Activated naive CD8-positive, alpha-beta T cell treated with anti-CD3 and anti-CD28 coated beads for 36 hours (primary cell): ENCODE measurements around the gene OSR1. TPM values are rescaled to one million over a fixed set of nuclear protein-coding genes. Genes with fewer than 3 reads are reported as not detected.

Experiments used
- DNase-seq: peaks from one replicate; pipeline ENCODE4 v3.0.0; 2021
- H3K27ac Mint-ChIP-seq: one replicate; pipeline ENCODE4 v1.8.0; 2022; ENCODE audit warnings: mild to moderate bottlenecking, moderate library complexity, mixed read lengths
- H3K27me3 Mint-ChIP-seq: one replicate; pipeline ENCODE4 v1.8.0; 2022; ENCODE audit warnings: mild to moderate bottlenecking, mixed read lengths
- H3K36me3 Mint-ChIP-seq: one replicate; pipeline ENCODE4 v1.8.0; 2021; ENCODE audit warnings: mild to moderate bottlenecking, mixed read lengths
- H3K4me1 Mint-ChIP-seq: one replicate; pipeline ENCODE4 v1.8.0; 2021; ENCODE audit warnings: mixed read lengths
- H3K4me3 Mint-ChIP-seq: one replicate; pipeline ENCODE4 v1.8.0; 2022; ENCODE audit warnings: mild to moderate bottlenecking, moderate library complexity, mixed read lengths
- H3K9me3 Mint-ChIP-seq: one replicate; pipeline ENCODE4 v1.8.0; 2022; ENCODE audit warnings: mixed read lengths
- total RNA-seq, 2 experiments: library from RNA; stranded (reverse); gene quantifications; one replicate each; pipeline ENCODE4 v1.2.3, GENCODE V29; 2021

Gene OSR1
- total RNA-seq, 2 experiments from 2014 or later = not detected

GRCh38 chr2:19362755-19363473 is 4.5 kb upstream of the OSR1 start:
- H3K9me3 Mint-ChIP-seq = no peaks in the 10 kb centered on the region
- H3K36me3 Mint-ChIP-seq = no peaks in the 10 kb centered on the region
- peaks cover 26% of the 10 kb centered on the region for H3K4me1 Mint-ChIP-seq
- H3K27me3 Mint-ChIP-seq = peaks cover 76% of the 10 kb centered on the region
- peak; percentile 63 for DNase-seq
- peak overlapping the region; percentile 94 for H3K4me3 Mint-ChIP-seq
- H3K27ac Mint-ChIP-seq = peak overlapping the region; percentile 54

DNA sequence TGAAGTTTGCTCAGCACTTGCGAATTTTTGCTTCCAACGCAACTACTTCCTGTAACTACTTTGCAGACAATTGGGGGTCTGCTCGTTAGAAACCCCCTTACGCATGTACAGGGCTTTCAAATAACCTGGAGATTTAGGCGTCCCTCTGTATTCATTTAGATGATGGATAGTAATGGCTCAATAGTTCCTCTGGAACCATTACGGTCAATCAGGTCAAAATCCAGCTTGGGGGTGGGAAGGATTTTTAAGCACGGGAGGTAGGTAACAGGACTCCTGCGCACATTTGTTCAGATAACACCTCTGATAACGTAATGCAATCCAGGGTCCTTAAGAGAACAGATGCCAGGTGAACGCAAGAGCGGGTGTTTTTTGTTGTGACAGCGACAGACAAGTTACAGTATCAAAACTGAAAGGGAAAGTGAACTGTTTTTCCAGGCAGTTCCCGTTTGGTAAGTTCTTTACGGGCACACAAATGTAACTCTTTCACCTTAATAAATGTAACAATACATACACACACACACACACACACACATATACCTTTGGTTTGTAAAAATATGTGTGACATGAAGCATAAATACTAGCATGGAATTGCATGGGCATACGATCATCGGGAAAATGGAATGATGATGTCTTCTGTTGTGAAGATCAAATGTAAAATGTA is 3.8 kb upstream of the OSR1 start:
- Mint-ChIP-seq H3K27me3 (peaks cover 82% of the 10 kb centered on the region), H3K36me3 (no peaks in the 10 kb centered on the region), H3K9me3 (no peaks in the 10 kb centered on the region), H3K4me1 (peaks cover 33% of the 10 kb centered on the region), H3K27ac (peak overlapping the region; percentile 54), H3K4me3 (peak overlapping the region; percentile 94)
- DNase-seq = no peak

- Mint-ChIP-seq H3K4me1 (peaks cover 41% of the 10 kb centered on the region), H3K27ac (peak overlapping the region; percentile 19), H3K4me3 (peak overlapping the region; percentile 94), H3K36me3 (no peaks in the 10 kb centered on the region), H3K9me3 (no peaks in the 10 kb centered on the region), H3K27me3 (peaks cover 89% of the 10 kb centered on the region)
- DNase-seq = no peak
These were observed 3.0 kb upstream of the OSR1 start for GRCh38 chr2:19361325-19361990.

GRCh38 chr2:19360966-19361321 is 2.5 kb upstream of the OSR1 start:
- H3K27me3 Mint-ChIP-seq = peaks cover 89% of the 10 kb centered on the region
- H3K4me1 Mint-ChIP-seq = peaks cover 44% of the 10 kb centered on the region
- H3K9me3 Mint-ChIP-seq = no peaks in the 10 kb centered on the region
- DNase-seq = no peak
- no peaks in the 10 kb centered on the region for H3K36me3 Mint-ChIP-seq
- no peak overlapping the region for H3K27ac Mint-ChIP-seq
- peak overlapping the region; percentile 52 for H3K4me3 Mint-ChIP-seq

DNA sequence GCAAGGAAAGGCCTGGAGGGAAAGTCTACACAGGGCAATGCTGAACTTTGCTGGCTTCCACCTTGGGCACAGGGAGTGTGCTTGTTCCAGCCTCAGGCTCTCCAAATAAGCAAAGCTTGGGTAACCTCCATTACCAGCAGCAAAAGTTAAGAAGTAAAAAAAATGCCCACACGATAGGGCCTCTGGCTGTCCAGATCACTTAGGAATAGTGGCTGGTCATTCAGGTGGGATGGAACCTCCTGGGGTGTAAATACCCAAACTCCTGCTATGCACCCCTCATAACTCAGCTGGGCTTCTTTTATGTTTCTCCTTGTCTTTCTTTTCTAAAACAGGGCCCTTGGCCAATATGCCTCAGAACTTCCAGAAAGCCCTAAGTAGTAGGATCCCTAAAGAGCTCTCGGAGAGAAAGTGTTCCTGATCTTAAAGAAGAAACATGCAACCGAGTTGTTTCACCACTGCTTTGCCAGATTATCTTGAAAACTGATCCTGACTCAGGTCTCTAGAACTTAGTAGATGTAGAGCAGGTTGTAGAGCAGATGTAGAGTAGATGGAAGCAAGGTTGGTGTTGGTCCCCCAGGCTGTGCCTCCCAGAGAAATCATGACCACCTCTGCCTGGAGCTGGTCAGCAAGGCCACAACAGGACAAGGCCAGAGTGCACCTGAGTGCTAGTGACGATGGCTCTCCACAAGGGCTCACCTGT is 2.0 kb upstream of the OSR1 start:
- peaks cover 92% of the 10 kb centered on the region for H3K27me3 Mint-ChIP-seq
- H3K9me3 Mint-ChIP-seq = no peaks in the 10 kb centered on the region
- no peak overlapping the region for H3K27ac Mint-ChIP-seq
- peaks cover 44% of the 10 kb centered on the region for H3K4me1 Mint-ChIP-seq
- H3K36me3 Mint-ChIP-seq = no peaks in the 10 kb centered on the region
- no peak for DNase-seq
- H3K4me3 Mint-ChIP-seq = no peak overlapping the region

DNA sequence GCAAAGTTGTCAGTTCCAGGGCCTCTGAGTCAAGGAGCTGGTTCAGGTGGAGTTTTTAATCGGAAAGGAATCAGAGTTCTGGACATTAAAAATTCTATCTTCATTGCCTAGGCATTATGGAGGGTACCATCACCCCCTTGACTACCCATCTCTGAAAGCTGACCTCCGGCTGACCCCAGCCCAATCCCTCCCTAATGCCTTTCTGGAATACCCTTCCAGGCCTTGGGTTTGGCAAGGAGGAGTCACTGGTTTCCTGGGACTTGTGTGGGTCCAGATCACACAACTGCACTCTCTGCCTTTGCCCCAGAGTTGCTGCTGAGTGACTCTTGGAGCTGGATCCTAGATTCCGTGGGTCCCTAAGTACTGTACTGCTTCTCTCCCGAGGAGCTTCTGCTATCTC is 1.0 kb upstream of the OSR1 start:
- no peak for DNase-seq
- peaks cover 99% of the 10 kb centered on the region for H3K27me3 Mint-ChIP-seq
- H3K27ac Mint-ChIP-seq = no peak overlapping the region
- H3K4me1 Mint-ChIP-seq = peaks cover 44% of the 10 kb centered on the region
- H3K36me3 Mint-ChIP-seq = no peaks in the 10 kb centered on the region
- H3K9me3 Mint-ChIP-seq = no peaks in the 10 kb centered on the region
- no peak overlapping the region for H3K4me3 Mint-ChIP-seq

DNA sequence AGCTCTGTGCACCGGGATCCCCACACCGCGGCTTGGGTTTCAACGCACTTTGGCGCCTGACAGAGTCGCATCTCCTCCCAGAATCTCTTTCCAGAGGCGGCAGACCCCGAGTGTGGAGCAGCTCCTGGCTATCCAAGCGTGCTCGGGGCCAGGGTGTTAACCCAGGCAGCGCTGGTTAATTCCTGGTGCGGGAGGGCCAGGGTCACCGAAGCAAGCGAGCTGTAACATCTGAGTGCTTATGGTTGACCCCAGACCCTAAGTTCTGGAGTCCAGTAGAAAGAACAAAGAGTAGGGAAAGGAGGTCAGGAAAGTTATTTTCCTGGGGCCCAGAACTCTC is 566 bp upstream of the OSR1 start:
- no peaks in the 10 kb centered on the region for H3K9me3 Mint-ChIP-seq
- no peaks in the 10 kb centered on the region for H3K36me3 Mint-ChIP-seq
- no peak overlapping the region for H3K27ac Mint-ChIP-seq
- peaks cover 44% of the 10 kb centered on the region for H3K4me1 Mint-ChIP-seq
- DNase-seq = no peak
- peak overlapping the region; percentile 52 for H3K4me3 Mint-ChIP-seq
- peaks cover 99% of the 10 kb centered on the region for H3K27me3 Mint-ChIP-seq

- DNase-seq = no peak
- peak overlapping the region; percentile 45 for H3K4me3 Mint-ChIP-seq
- H3K27ac Mint-ChIP-seq = no peak overlapping the region
- H3K9me3 Mint-ChIP-seq = no peaks in the 10 kb centered on the region
- H3K27me3 Mint-ChIP-seq = peaks cover 99% of the 10 kb centered on the region
- no peaks in the 10 kb centered on the region for H3K36me3 Mint-ChIP-seq
- peaks cover 34% of the 10 kb centered on the region for H3K4me1 Mint-ChIP-seq
These were observed 801 bp downstream of the OSR1 start for GRCh38 chr2:19357402-19358241.

DNA sequence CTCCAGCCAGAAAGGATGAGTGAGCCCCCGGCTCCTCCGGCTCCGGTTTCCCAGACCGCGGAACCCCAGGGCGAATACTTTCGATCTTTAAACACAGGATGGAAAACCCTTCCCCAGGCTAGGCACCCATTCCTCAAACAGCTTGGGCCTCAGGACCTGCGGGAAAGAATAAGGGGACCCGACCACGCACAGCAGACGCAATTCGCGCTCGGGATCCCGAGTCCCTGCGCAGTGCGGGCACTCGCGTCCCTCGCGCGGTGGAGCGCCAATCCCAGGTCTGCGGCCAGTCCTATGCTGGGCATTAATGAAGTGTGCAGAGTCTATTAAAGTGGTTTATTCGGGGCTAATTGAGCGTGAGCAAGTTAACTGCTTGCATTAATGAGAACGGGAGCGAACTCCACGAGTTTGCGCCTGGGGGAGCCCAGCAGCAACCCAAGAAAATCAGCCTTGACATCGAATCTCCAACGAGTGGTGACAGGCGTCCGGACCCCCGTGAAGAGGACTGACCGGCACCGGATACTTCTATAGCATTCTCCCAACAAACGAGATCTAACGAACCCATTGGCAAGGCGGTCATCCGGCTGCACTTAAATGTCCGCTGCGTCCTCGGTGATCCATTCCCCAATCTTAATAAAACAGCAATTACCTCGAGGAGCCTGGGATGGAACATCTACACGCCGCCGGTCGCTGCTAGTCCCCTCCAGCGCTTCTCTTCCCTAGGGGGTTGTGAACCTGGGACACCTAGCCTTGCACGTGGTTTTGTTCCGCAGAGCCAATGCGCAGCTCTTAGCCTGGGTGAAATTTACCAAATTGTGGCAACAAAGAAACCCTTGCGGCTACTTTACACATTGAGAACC is 1.6 kb downstream of the OSR1 start:
- DNase-seq = no peak
- H3K4me1 Mint-ChIP-seq = peaks cover 29% of the 10 kb centered on the region
- H3K4me3 Mint-ChIP-seq = no peak overlapping the region
- H3K9me3 Mint-ChIP-seq = no peaks in the 10 kb centered on the region
- no peaks in the 10 kb centered on the region for H3K36me3 Mint-ChIP-seq
- H3K27ac Mint-ChIP-seq = no peak overlapping the region
- peaks cover 99% of the 10 kb centered on the region for H3K27me3 Mint-ChIP-seq

GRCh38 chr2:19355931-19356544 is 2.4 kb downstream of the OSR1 start:
- DNase-seq = no peak
- Mint-ChIP-seq H3K9me3 (no peaks in the 10 kb centered on the region), H3K4me3 (no peak overlapping the region), H3K27me3 (peaks cover 99% of the 10 kb centered on the region), H3K27ac (no peak overlapping the region), H3K36me3 (no peaks in the 10 kb centered on the region), H3K4me1 (peaks cover 28% of the 10 kb centered on the region)

- H3K4me1 Mint-ChIP-seq = peaks cover 30% of the 10 kb centered on the region
- DNase-seq = no peak
- H3K4me3 Mint-ChIP-seq = no peak overlapping the region
- peaks cover 98% of the 10 kb centered on the region for H3K27me3 Mint-ChIP-seq
- H3K9me3 Mint-ChIP-seq = no peaks in the 10 kb centered on the region
- no peak overlapping the region for H3K27ac Mint-ChIP-seq
- no peaks in the 10 kb centered on the region for H3K36me3 Mint-ChIP-seq
These were observed 3.0 kb downstream of the OSR1 start for GRCh38 chr2:19355416-19355821.

GRCh38 chr2:19355014-19355405 is 3.4 kb downstream of the OSR1 start:
- Mint-ChIP-seq H3K4me3 (no peak overlapping the region), H3K36me3 (no peaks in the 10 kb centered on the region), H3K4me1 (peaks cover 30% of the 10 kb centered on the region), H3K27ac (no peak overlapping the region), H3K9me3 (no peaks in the 10 kb centered on the region), H3K27me3 (peaks cover 96% of the 10 kb centered on the region)
- DNase-seq = no peak

DNA sequence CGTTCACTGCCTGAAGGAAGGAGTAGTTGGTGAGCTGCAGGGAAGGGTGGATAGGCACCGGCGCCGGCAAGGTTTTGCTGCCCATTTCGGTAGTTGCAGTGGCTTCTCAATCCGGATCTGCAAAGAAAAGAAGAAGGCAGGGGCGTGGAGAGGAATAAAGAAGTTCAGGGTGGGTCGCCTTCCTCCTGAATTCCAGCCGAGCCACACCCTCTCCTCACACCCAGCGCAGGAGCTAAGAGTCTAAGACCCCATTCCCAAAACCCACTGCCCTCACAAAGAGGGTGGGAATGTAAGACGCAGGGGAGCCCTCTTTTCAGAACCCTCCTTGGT is 4.7 kb downstream of the OSR1 start:
- DNase-seq = no peak
- Mint-ChIP-seq H3K9me3 (no peaks in the 10 kb centered on the region), H3K4me1 (peaks cover 32% of the 10 kb centered on the region), H3K27me3 (peaks cover 94% of the 10 kb centered on the region), H3K36me3 (no peaks in the 10 kb centered on the region), H3K27ac (no peak overlapping the region), H3K4me3 (no peak overlapping the region)
